K562 (cell line): ENCODE data around the gene NPB. TPM values are rescaled to one million over a fixed set of nuclear protein-coding genes. Genes with fewer than 3 reads are reported as not detected.

Experiments
- ATAC-seq: fragments of 200-7000 bp; cut with Tn5 transposase; 3 replicates; pipeline ENCODE4 v1.9.1; 2020; ENCODE audit warnings: moderate library complexity
- BruUV-seq: library from RNA; stranded (reverse); fragments of 400-500 nt; replicated peaks from 2 replicates; lab custom pipeline; 2021; lab: Mats Ljungman, UMichigan
- CTCF ChIA-PET: fragments of 300-600 bp; formaldehyde crosslinking; extraction: SDS; loops from one replicate; lab custom pipeline; 2021; ENCODE audit warnings: low intra/inter-chr PET ratio; lab: Yijun Ruan, JAX
- POLR2A ChIA-PET: fragments of 300-600, 350-650 bp; sonication (Branson Sonifier 250); formaldehyde crosslinking; extraction: SDS; loops from one replicate; lab custom pipeline; 2021; ENCODE audit warnings: antibody characterized with exemption, inconsistent platforms; lab: Yijun Ruan, JAX
- DNase-seq, 4 experiments: peaks; one replicate each; pipeline versions ENCODE4 v3.0.0 to v3.0.0-alpha.2; 2011 to 2018; ENCODE audit warnings: low spot score in 3 of 4, mixed read lengths in 3 of 4; ENCODE audit errors: extremely low read depth in 1 of 4
- FAIRE-seq: peaks from 2 replicates; lab custom pipeline; 2011; peaks lifted over from hg19 to GRCh38; lab: Jason Lieb, UNC
- H2AFZ ChIP-seq: 2 replicates; pipeline ENCODE4 v1.6.0; 2011; ENCODE audit warnings: low read depth, low read length, control low read depth, inconsistent platforms
- H3K27ac ChIP-seq: fragments of 200-600 bp; 3 replicates; pipeline ENCODE4 v1.8.0; 2011; ENCODE audit warnings: low read depth, mild to moderate bottlenecking, control low read depth, inconsistent platforms, low read length, moderate library complexity, mixed read lengths; ENCODE audit errors: extremely low read depth
- H3K27me3 ChIP-seq, 2 experiments: fragments of 300-600 bp in 1 of 2; 2 replicates in 1 of 2; 3 replicates in 1 of 2; pipeline versions ENCODE4 v1.6.0 to v1.8.0; 2011; ENCODE audit warnings: inconsistent platforms in 2 of 2, low read length in 2 of 2, mild to moderate bottlenecking in 1 of 2, mixed read lengths in 1 of 2, moderate library complexity in 1 of 2; ENCODE audit not compliant: control insufficient read depth in 2 of 2, insufficient read depth in 2 of 2
- H3K36me3 ChIP-seq: fragments of 300-600 bp; 3 replicates; pipeline ENCODE4 v1.8.0; 2011; ENCODE audit warnings: mild to moderate bottlenecking, low read length, inconsistent platforms; ENCODE audit not compliant: control insufficient read depth, insufficient read depth
- H3K4me1 ChIP-seq, 2 experiments: fragments of 200-600 bp in 1 of 2; replicated peaks in 1 of 2; 2 replicates in 1 of 2; 3 replicates in 1 of 2; pipeline versions ENCODE4 v1.5.1 to v1.8.0; 2011; ENCODE audit warnings: inconsistent platforms in 2 of 2, low read length in 2 of 2, mild to moderate bottlenecking in 1 of 2, mixed read lengths in 1 of 2, moderate library complexity in 1 of 2; ENCODE audit not compliant: control insufficient read depth in 2 of 2, insufficient read depth in 2 of 2
- H3K4me2 ChIP-seq: 2 replicates; pipeline ENCODE4 v1.6.1; 2011; ENCODE audit warnings: low read length, control low read depth, inconsistent platforms, mixed read lengths; ENCODE audit not compliant: insufficient read depth
- H3K4me3 ChIP-seq: fragments of 200-600 bp; sonication (generic), shearing (Covaris generic); 2 replicates; pipeline ENCODE4 v1.5.1; 2016; ENCODE audit warnings: control low read depth, inconsistent platforms
- H3K79me2 ChIP-seq: fragments of 200-600 bp; 3 replicates; pipeline ENCODE4 v1.8.0; 2011; ENCODE audit warnings: low read length, inconsistent platforms; ENCODE audit not compliant: control insufficient read depth, insufficient read depth
- H3K9ac ChIP-seq, 2 experiments: 2 replicates each; pipeline versions ENCODE4 v1.6.0 to v1.6.1; 2011; ENCODE audit warnings: low read depth in 2 of 2, low read length in 2 of 2, control low read depth in 1 of 2, inconsistent platforms in 1 of 2, mild to moderate bottlenecking in 1 of 2, mixed read lengths in 1 of 2; ENCODE audit not compliant: insufficient read depth in 1 of 2
- H3K9me1 ChIP-seq: one replicate; pipeline ENCODE4 v1.6.0; 2011; ENCODE audit warnings: inconsistent platforms, mild to moderate bottlenecking, low read length, moderate library complexity; ENCODE audit not compliant: control insufficient read depth, insufficient read depth
- H3K9me3 ChIP-seq: replicated peaks from 2 replicates; pipeline ENCODE4 v1.5.1; 2011; ENCODE audit warnings: low read depth, low read length, inconsistent platforms; ENCODE audit not compliant: control insufficient read depth, insufficient read depth
- H4K20me1 ChIP-seq: replicated peaks from 2 replicates; pipeline ENCODE4 v1.6.1; 2011; ENCODE audit warnings: low read length, inconsistent platforms, mixed read lengths; ENCODE audit not compliant: control insufficient read depth, insufficient read depth
- BRD9 ChIP-seq: fragments of 450-650 bp; IDR thresholded peaks from 2 replicates; pipeline ENCODE4 v1.6.1; 2018; ENCODE audit warnings: low read depth; ENCODE audit not compliant: partially characterized antibody
- HEY1 ChIP-seq: fragments of 250-450 bp; sonication (Bioruptor Pico); IDR thresholded peaks from 2 replicates; pipeline ENCODE4 v1.5.0; 2020; ENCODE audit warnings: mild to moderate bottlenecking, moderate library complexity, borderline replicate concordance
- IRF2 ChIP-seq: sonication (generic); formaldehyde crosslinking; IDR thresholded peaks from 2 replicates; pipeline ENCODE4 v1.8.1; 2022; ENCODE audit warnings: mild to moderate bottlenecking, missing genetic modification reagents
- KAT2B ChIP-seq: IDR thresholded peaks from one replicate; pipeline ENCODE4 v1.6.1; 2012; ENCODE audit warnings: low read depth, mild to moderate bottlenecking, control low read depth, inconsistent platforms, low read length, moderate library complexity
- NELFE ChIP-seq: IDR thresholded peaks from 2 replicates; pipeline ENCODE4 v1.6.1; 2011; ENCODE audit warnings: mild to moderate bottlenecking; ENCODE audit not compliant: insufficient read depth, insufficient read length
- PHF8 ChIP-seq: fragments of 200-600 bp; sonication (generic); IDR thresholded peaks from 2 replicates; pipeline ENCODE4 v1.6.1; 2012; ENCODE audit warnings: mixed run types, mild to moderate bottlenecking, inconsistent platforms, low read length, moderate library complexity, borderline replicate concordance
- POLR2A ChIP-seq: fragments of 450-650 bp; conservative IDR thresholded peaks from 2 replicates; pipeline ENCODE4 v1.6.1; 2016
- POLR2B ChIP-seq: fragments of 450-650 bp; IDR thresholded peaks from 2 replicates; pipeline ENCODE4 v1.6.1; 2018; ENCODE audit warnings: low read depth; ENCODE audit not compliant: partially characterized antibody
- POLR2G ChIP-seq: fragments of 200-400 bp; formaldehyde crosslinking; IDR thresholded peaks from 2 replicates; pipeline ENCODE4 v1.6.1; 2017; ENCODE audit warnings: low read depth, mild to moderate bottlenecking, antibody characterized with exemption, low read length, moderate library complexity
- RAD51 ChIP-seq: fragments of 450-650 bp; IDR thresholded peaks from 2 replicates; pipeline ENCODE4 v1.7.1; 2016; ENCODE audit warnings: low read depth, mild to moderate bottlenecking, borderline replicate concordance
- RBFOX2 ChIP-seq: fragments of 200-400 bp; formaldehyde crosslinking; IDR thresholded peaks from 2 replicates; pipeline ENCODE4 v1.6.1; 2017; ENCODE audit warnings: low read depth, mild to moderate bottlenecking, low read length, moderate library complexity
- RBM22 ChIP-seq: fragments of 200-400 bp; formaldehyde crosslinking; IDR thresholded peaks from 2 replicates; pipeline ENCODE4 v1.6.1; 2018; ENCODE audit warnings: low read length, low read depth; ENCODE audit not compliant: poor library complexity, severe bottlenecking
- WGBS: fragments of 100-300 bp; shearing (Covaris generic); methylation state at CpG from one replicate; pipeline ENCODE4 v1.1.6; 2016; ENCODE audit warnings: low coverage, mixed read lengths; ENCODE audit not compliant: insufficient coverage; ENCODE audit errors: missing lambda C conversion rate; 5-methylcytosine and 5-hydroxymethylcytosine counted together
- in situ Hi-C: fragments of 300-500 bp; cut with MboI; formaldehyde crosslinking; loops from 4 replicates; pipeline ENCODE4 v1.15.0; 2018; ENCODE audit warnings: inconsistent platforms, mixed read lengths
- intact Hi-C: fragments of 100-400 bp; cut with micrococcal nuclease; formaldehyde crosslinking; loops from 2 replicates; pipeline ENCODE4 v1.14.2; 2022
- polyA plus RNA-seq, 8 experiments: library from polyadenylated mRNA; depleted of rRNA in 4 of 8; stranded (reverse) in 5 of 8; unstranded in 3 of 8; fragments of >200 nt; fragmentation: Nextera tagmentation in 2 of 8; fragmentation: Illumina TruSeq in 1 of 8; extraction: Ambion mirVana in 2 of 8; extraction: Trizol in 1 of 8; gene quantifications; 2 replicates each; pipeline versions ENCODE4 v1.2.1 to v1.2.3, GENCODE V29; 2011 to 2014; ENCODE audit warnings: inconsistent platforms in 1 of 8, missing spikeins in 1 of 8
- total RNA-seq, 7 experiments: library from RNA; depleted of rRNA in 6 of 7; stranded (reverse); fragments of >200 nt in 6 of 7; fragmentation: Illumina TruSeq in 2 of 7; extraction: Trizol in 2 of 7; gene quantifications; 2 replicates each; pipeline versions ENCODE4 v1.2.1 to v1.2.3, GENCODE V29; 2011 to 2021; ENCODE audit warnings: low replicate concordance in 1 of 7
- TF ChIP-seq, protein P1 (sequence below), 3 experiments: fragments of 200-800 bp in 1 of 3; sonication (Bioruptor generic) in 1 of 3; sonication (generic) in 1 of 3; formaldehyde crosslinking in 1 of 3; IDR thresholded peaks; 2 replicates each; pipeline versions ENCODE4 v1.6.1 to v1.8.0; 2016 to 2022; ENCODE audit warnings: mild to moderate bottlenecking in 2 of 3, missing compliant biosample characterization in 2 of 3, missing genetic modification characterization in 2 of 3, missing genetic modification reagents in 1 of 3

NPB gene
- total and polyA plus RNA-seq, 9 of the 15 experiments (the other 6 are each of a cell fraction or from before 2014, with no cell fraction given) = 0.03 to 0.61 (median 0.14) TPM; not detected in 2

DNA sequence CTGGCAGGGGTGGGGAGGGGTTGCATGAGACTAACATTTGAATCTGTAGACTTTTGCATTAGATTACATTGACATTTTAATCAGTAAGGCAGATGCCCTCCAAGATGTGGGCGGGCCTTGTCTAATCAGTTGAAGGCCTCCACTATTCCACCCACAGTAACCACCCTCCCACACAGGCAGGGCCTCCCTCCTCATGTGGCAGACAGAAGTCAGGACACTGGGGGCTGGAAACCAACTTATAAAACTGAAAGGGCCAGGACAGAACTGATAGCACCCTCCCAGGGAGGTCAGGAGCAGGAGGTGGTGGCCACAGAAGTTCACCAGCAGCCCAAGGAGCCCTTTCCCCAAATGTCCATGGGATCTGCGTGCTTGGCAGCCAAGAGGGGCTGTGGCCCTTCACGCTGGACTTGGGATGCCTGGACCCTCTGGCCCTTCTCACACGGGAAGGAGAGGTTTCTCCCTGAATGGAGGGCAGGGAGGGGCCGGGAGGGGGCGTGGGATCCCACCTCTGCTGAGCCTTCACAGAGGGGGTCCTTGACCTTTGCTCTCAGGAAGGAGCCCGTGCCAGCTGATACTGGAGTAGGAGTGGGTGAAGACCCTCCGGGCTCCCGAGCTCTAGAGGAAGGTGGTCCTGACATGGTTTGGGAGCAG, 30.4 kb downstream of the NPB start (continued):
- TF ChIP-seq IRF2 (CRISPR knock-in tag) (no peak), BRD9 (no peak), KAT2B (no peak), NELFE (no peak)
- TF ChIP-seq, all 486 proteins: peak for 39

DNA sequence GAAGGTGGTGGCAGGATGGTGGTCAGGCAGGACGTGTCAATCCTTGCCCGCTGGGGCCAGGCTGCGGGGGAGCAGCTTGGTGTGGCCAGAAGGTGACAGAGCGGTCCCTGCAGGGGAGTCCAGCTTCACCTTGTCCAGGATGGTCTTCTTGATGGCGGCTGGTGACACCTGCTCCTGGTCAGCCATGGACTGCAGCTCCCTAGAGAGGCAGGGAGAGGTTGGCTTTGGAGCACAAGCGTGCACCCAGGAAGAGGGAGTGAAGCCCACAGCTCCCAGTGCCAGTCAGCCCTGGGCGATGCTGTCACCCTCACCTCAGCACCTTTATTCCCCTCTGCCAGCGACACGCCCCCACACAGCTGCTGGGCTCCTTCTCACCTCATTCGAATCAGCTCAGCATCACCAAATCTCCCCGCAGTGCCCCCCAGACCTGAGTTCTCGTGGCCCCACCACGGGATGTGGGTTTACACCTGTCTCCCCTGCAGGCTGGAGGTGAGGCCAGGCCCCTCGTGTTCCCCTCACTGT, 31.2 kb downstream of the NPB start:
- CTCF ChIA-PET = no interaction called here
- TF ChIP-seq RAD51 = no peak
- TF ChIP-seq KAT2B = no peak
- TF ChIP-seq, protein P1, sequence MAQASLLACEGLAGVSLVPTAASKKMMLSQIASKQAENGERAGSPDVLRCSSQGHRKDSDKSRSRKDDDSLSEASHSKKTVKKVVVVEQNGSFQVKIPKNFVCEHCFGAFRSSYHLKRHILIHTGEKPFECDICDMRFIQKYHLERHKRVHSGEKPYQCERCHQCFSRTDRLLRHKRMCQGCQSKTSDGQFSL (CRISPR knock-in tag; IDR thresholded peaks at IDR 0.05) = 0 out of 2 replicates have a peak, but pooled peaks have one; percentile 45
- TF ChIP-seq, protein P1 (tag; IDR thresholded peaks at IDR 0.05) = no peak
- TF ChIP-seq POLR2G = peak; percentile 76
- TF ChIP-seq POLR2B = peak; percentile 23
- TF ChIP-seq PHF8 = 0 out of 2 replicates have a peak, but pooled peaks have one; percentile 8
- peak; percentile 51; the same call in 1 of the 2 replicates for TF ChIP-seq RBFOX2
- peak; percentile 30 for TF ChIP-seq RBM22
- peak; percentile 33; the same call in 1 of the 2 replicates for TF ChIP-seq POLR2A
- TF ChIP-seq HEY1 (CRISPR knock-in tag) = no peak
- 82% methylated on average over 13 of the region's 14 CpGs for WGBS
- Histone ChIP-seq H3K4me1 (peaks cover 39 to 99% of the 10 kb centered on the region in 2 experiments), H4K20me1 (peaks cover 7% of the 10 kb centered on the region), H3K4me3 (no peak overlapping the region), H3K4me2 (no peak overlapping the region), H3K36me3 (peaks cover 36% of the 10 kb centered on the region; the same call in 2 of the 3 replicates), H3K79me2 (peaks cover 35% of the 10 kb centered on the region), H3K27me3 (no peaks in the 10 kb centered on the region), H2AFZ (no peak overlapping the region), H3K9me1 (peaks cover 13% of the 10 kb centered on the region), H3K9ac (peak overlapping the region in 1 of 2 experiments; percentile 89; a peak in 2 of 4 replicates), H3K9me3 (no peaks in the 10 kb centered on the region), H3K27ac (no peak overlapping the region)
- intact Hi-C loops = no loop called here
- in situ Hi-C loops = no loop called here
- ATAC-seq (no peak), FAIRE-seq (no peak), DNase-seq (no peak)
- BruUV-seq = no TSS peak
- POLR2A ChIA-PET = interaction anchor here (0.6 to 1.5 kb wide), 6 partner anchors 8 to 586 kb away, joined by 3 to 4 read pairs (median 3); no protein-coding TSS in a partner anchor
